NCI-H2227 treated with DMSO at 0.1 percent for 48 hours (cell line): Measurements from ENCODE around the gene RSPRY1.
"Not testable (repeated sequence)": the region's sequence is repeated elsewhere in the genome, so short reads cannot be mapped to it uniquely, and the experiment has no call there.

Experiments
- DNase-seq: peaks from one replicate; lab custom pipeline; 2025; lab: John Stamatoyannopoulos, UW

The RSPRY1 gene

GRCh38 chr16:57271867-57272495 lies 85.9 kb downstream of the RSPRY1 start:
- no peak for DNase-seq

- no peak for DNase-seq
Observed at GRCh38 chr16:57273359-57273758, 87.2 kb downstream of the RSPRY1 start.

- no peak for DNase-seq
Observed at GRCh38 chr16:57273826-57274225, 87.7 kb downstream of the RSPRY1 start.

- DNase-seq, result not testable (repeated sequence)
Observed at GRCh38 chr16:57275946-57276345, 89.8 kb downstream of the RSPRY1 start.

- no peak for DNase-seq
Observed at GRCh38 chr16:57276596-57276995, 90.5 kb downstream of the RSPRY1 start.

- no peak for DNase-seq
Observed at GRCh38 chr16:57277586-57277985, 91.5 kb downstream of the RSPRY1 start.

- no peak for DNase-seq
Observed at GRCh38 chr16:57278494-57278893, 92.4 kb downstream of the RSPRY1 start.

GRCh38 chr16:57279780-57280638 lies 93.9 kb downstream of the RSPRY1 start:
- DNase-seq, result no peak

- DNase-seq, result no peak
Observed at GRCh38 chr16:57281791-57282190, 95.7 kb downstream of the RSPRY1 start.

- DNase-seq, result no peak
Observed at GRCh38 chr16:57282510-57283213, 96.5 kb downstream of the RSPRY1 start.

GRCh38 chr16:57283214-57283958 lies 97.3 kb downstream of the RSPRY1 start:
- DNase-seq, result no peak

- DNase-seq, result no peak
Observed at GRCh38 chr16:57283959-57284208, 97.8 kb downstream of the RSPRY1 start.

GRCh38 chr16:57284209-57284951 lies 98.3 kb downstream of the RSPRY1 start, which contains the start of gene PLLP:
Gene PLLP, minus strand, starts transcription at chr16:57284672. Its CDS starts 132 bp downstream, at chr16:57284540.
- no peak for DNase-seq

GRCh38 chr16:57284952-57285363 lies 98.8 kb downstream of the RSPRY1 start:
- DNase-seq, result no peak

- DNase-seq, result no peak
Observed at GRCh38 chr16:57285379-57285778, 99.2 kb downstream of the RSPRY1 start.

- no peak for DNase-seq
Observed at GRCh38 chr16:57289391-57290257, 103.5 kb downstream of the RSPRY1 start.
